ENCODE measurements around the gene SSH3. TPM values are rescaled to one million over a fixed set of nuclear protein-coding genes. Genes with fewer than 3 reads are reported as not detected.

The SSH3 gene, protein sequence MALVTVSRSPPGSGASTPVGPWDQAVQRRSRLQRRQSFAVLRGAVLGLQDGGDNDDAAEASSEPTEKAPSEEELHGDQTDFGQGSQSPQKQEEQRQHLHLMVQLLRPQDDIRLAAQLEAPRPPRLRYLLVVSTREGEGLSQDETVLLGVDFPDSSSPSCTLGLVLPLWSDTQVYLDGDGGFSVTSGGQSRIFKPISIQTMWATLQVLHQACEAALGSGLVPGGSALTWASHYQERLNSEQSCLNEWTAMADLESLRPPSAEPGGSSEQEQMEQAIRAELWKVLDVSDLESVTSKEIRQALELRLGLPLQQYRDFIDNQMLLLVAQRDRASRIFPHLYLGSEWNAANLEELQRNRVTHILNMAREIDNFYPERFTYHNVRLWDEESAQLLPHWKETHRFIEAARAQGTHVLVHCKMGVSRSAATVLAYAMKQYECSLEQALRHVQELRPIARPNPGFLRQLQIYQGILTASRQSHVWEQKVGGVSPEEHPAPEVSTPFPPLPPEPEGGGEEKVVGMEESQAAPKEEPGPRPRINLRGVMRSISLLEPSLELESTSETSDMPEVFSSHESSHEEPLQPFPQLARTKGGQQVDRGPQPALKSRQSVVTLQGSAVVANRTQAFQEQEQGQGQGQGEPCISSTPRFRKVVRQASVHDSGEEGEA
- 8.1 and 10.2 TPM in 2 replicates for total RNA-seq (ENCODE audit: low replicate concordance)

DNA sequence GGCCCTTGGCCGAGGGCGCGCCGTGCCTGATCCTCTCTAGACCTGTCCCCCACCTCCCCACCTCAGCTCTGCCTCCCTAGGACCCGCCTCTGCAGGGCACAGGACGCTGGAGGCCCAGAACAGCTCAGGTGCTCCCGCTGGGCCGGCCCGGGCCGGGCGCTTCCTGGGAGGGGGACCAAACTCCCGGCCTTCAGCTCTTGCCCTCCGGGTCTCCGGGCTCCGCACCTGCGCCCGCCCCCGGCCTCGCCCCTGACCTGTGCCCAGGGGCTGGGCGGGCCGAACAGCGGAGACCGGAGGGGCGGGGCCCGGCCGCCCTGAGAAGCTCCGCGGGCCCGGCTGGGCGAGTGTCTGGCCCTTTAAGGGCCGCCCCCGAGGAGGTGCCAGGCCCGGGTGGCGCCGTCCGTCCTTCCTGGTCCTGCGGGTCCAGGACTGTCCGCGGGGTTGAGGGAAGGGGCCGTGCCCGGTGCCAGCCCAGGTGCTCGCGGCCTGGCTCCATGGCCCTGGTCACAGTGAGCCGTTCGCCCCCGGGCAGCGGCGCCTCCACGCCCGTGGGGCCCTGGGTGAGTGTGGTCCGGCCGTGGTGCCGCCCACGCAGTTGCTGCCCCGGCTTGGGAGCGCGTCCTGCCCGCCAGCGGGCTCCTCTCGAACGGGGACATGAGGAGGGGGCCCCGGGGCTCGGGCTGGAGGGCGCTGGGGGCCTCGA is at the start of gene SSH3:
TSS of gene SSH3 (plus strand) at position 399 of the 703 bp plus-strand sequence. CDS start at position 495, 96 bp downstream.

DNA sequence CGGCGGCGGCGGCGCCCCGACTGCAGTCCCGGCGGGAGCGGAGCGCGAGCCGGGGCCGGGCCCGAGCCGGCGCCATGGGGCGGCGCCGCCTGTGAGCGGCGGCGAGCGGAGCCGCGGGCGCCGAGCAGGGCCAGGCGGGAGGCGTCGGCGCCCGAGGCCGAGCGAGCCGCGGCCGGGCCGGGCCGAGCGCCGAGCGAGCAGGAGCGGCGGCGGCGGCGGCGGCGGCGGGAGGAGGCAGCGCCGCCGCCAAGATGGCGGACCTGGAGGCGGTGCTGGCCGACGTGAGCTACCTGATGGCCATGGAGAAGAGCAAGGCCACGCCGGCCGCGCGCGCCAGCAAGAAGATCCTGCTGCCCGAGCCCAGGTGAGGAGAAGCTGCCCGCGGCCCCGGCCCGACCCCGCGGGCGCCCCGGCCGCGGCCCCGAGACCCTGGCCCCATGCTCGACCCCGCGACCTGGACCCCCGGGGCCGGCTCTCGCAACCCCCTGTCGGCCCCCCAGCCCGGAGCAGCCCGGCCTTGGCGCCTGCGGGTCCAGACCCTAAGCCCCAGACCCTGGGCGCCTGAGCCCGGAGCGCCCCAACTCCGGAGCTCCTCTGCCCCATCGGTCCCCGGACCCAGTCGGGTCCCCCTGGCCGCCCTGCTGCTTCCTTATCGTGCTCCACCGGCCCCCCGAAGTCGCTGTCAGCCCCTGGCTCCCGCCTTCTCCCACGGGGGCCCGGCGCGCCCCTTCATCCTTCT is 36.7 kb upstream of the SSH3 start, which contains the start of gene GRK2:
TSS of gene GRK2 (plus strand) at position 25 of the 739 bp plus-strand sequence. CDS start at position 252, 227 bp downstream.

DNA sequence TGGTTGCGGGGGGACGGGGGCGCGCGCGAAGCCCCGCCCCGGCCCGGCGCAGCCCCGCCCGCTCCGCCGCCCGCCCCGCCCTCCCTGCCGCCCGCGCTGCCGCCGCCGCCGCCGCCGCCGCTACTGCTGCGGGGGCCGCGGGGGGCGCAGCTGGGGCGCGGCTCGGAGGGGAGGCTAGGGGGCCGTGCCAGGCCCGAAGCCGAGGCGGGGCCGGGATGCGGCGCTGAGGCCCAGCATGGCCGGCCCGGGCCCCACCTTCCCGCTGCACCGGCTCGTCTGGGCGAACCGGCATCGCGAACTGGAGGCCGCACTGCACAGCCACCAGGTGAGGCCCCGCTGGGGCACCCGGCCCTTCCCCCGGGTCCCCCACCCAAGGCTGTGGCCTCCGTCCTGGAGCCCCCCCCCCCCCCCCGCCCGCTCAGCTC is 14.1 kb upstream of the SSH3 start, which contains the start of gene ANKRD13D:
TSS of gene ANKRD13D (plus strand) at position 78 of the 425 bp plus-strand sequence. CDS start at position 236, 158 bp downstream.

DNA sequence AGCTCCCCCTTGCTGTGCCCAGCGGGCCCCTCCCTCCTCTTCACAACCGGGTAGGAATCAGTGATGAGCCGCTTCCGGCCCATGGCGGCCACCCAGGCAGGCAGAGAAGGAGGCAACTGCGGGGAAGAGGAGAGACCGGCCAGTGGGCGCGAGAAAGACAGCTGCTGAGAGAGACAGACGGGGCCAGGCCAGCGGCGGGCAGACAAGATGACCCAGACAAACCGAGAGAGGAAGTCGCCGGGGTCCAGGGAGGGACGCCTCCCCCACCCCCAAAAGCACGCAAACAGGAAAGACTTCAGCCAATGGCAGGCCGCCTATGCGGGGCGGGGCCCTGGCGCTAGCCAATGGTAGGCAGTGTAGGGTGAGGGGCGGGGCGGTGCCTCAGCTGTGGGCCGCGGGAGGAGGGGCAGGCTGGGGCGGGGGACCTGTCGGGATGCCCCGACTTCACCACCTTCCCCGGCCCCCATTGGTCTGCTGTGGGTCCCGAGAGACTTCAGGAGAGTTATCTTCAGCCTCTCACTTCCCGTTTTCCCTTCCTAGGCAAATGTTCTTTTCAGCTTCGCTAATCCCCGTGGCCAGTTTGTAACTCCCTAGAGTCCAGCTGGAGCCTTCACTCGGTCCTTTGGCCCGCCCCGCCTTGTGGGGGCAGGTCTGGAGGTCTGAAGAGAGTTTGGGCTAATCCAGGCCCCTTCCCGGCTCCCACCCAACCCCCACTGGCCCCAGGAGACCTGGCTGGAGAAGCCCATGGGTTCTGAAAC is 50.2 kb downstream of the SSH3 start, which contains the start of gene POLD4:
TSS of gene POLD4 (minus strand) at position 230 of the 758 bp plus-strand sequence. CDS start at position 83, 147 bp downstream.

Other genes starting within 250 kb of the SSH3 start
- 11.8 and 19.6 TPM in 2 replicates for gene RHOD, start 246.7 kb upstream of the SSH3 start, total RNA-seq (ENCODE audit: low replicate concordance)
- gene KDM2A, start 184.3 kb upstream of the SSH3 start, total RNA-seq (ENCODE audit: low replicate concordance) = 25.2 and 44.6 TPM in 2 replicates
- 20.2 and 31.6 TPM in 2 replicates for gene GRK2, start 37.1 kb upstream of the SSH3 start, total RNA-seq (ENCODE audit: low replicate concordance)
- gene ANKRD13D, start 14.2 kb upstream of the SSH3 start, total RNA-seq (ENCODE audit: low replicate concordance) = 32.9 and 34.9 TPM in 2 replicates
- 24.2 and 71.2 TPM in 2 replicates for gene POLD4, start 50.0 kb downstream of the SSH3 start, total RNA-seq (ENCODE audit: low replicate concordance)
- 1.8 and 3.9 TPM in 2 replicates for gene CLCF1, start 70.1 kb downstream of the SSH3 start, total RNA-seq (ENCODE audit: low replicate concordance)
- 4.1 and 4.8 TPM in 2 replicates for gene RAD9A, start 88.5 kb downstream of the SSH3 start, total RNA-seq (ENCODE audit: low replicate concordance)
- 81.6 and 202 TPM in 2 replicates for gene PPP1CA, start 98.3 kb downstream of the SSH3 start, total RNA-seq (ENCODE audit: low replicate concordance)
- gene TBC1D10C, start 100.6 kb downstream of the SSH3 start, total RNA-seq (ENCODE audit: low replicate concordance) = not detected in 2 replicates
- gene CARNS1, start 112.1 kb downstream of the SSH3 start, total RNA-seq (ENCODE audit: low replicate concordance) = under 0.01 and 0.30 TPM in 2 replicates
- gene RPS6KB2, start 125.0 kb downstream of the SSH3 start, total RNA-seq (ENCODE audit: low replicate concordance) = 24.3 and 55.9 TPM in 2 replicates
- 0.23 and 0.30 TPM in 2 replicates for gene PTPRCAP, start 134.2 kb downstream of the SSH3 start, total RNA-seq (ENCODE audit: low replicate concordance)
- 147 and 225 TPM in 2 replicates for gene CORO1B, start 139.9 kb downstream of the SSH3 start, total RNA-seq (ENCODE audit: low replicate concordance)
- not detected in 2 replicates for gene GPR152, start 149.2 kb downstream of the SSH3 start, total RNA-seq (ENCODE audit: low replicate concordance)
- gene CABP4, start 151.8 kb downstream of the SSH3 start, total RNA-seq (ENCODE audit: low replicate concordance) = not detected in 2 replicates
- gene TMEM134, start 165.7 kb downstream of the SSH3 start, total RNA-seq (ENCODE audit: low replicate concordance) = 4.1 and 24.4 TPM in 2 replicates
- gene AIP, start 179.5 kb downstream of the SSH3 start, total RNA-seq (ENCODE audit: low replicate concordance) = 128 and 227 TPM in 2 replicates
- 26.0 and 28.7 TPM in 2 replicates for gene PITPNM1, start 201.8 kb downstream of the SSH3 start, total RNA-seq (ENCODE audit: low replicate concordance)
- gene CDK2AP2, start 204.6 kb downstream of the SSH3 start, total RNA-seq (ENCODE audit: low replicate concordance) = 2.8 and 16.2 TPM in 2 replicates
- gene CABP2, start 219.9 kb downstream of the SSH3 start, total RNA-seq (ENCODE audit: low replicate concordance) = not detected in 2 replicates